HG03280 (cell line): ENCODE results near the gene PCYT2.

Experiments
- ATAC-seq: cut with Tn5 transposase; IDR thresholded peaks from one replicate; pipeline ENCODE4 v1.9.1; 2021; ENCODE audit warnings: mild to moderate bottlenecking, moderate library complexity; ENCODE audit not compliant: unreplicated experiment

PCYT2 gene

GRCh38 chr17:81902023-81902652, 9.1 kb downstream of the PCYT2 start, which contains the start of gene NPB:
TSS of gene NPB (plus strand) at chr17:81902238. CDS start at chr17:81902278, 40 bp downstream.
- ATAC-seq = no peak

- ATAC-seq = no peak
These were observed 9.8 kb downstream of the PCYT2 start for GRCh38 chr17:81901167-81902022.

- no peak for ATAC-seq
These were observed 10.9 kb downstream of the PCYT2 start for GRCh38 chr17:81900181-81900820.

- ATAC-seq = no peak
These were observed 11.6 kb downstream of the PCYT2 start for GRCh38 chr17:81899514-81900166.

GRCh38 chr17:81898885-81899284, 12.3 kb downstream of the PCYT2 start:
- ATAC-seq = no peak

- ATAC-seq = no peak
These were observed 13.0 kb downstream of the PCYT2 start for GRCh38 chr17:81898029-81898866.

GRCh38 chr17:81895400-81895799, 15.8 kb downstream of the PCYT2 start:
- ATAC-seq = no peak

GRCh38 chr17:81891303-81891552, 20.0 kb downstream of the PCYT2 start:
- no peak for ATAC-seq

GRCh38 chr17:81890447-81891302, 20.5 kb downstream of the PCYT2 start:
- peak; percentile 5 for ATAC-seq

GRCh38 chr17:81889602-81890001, 21.6 kb downstream of the PCYT2 start:
- ATAC-seq = no peak

GRCh38 chr17:81888988-81889595, 22.1 kb downstream of the PCYT2 start:
- no peak for ATAC-seq

GRCh38 chr17:81888105-81888987, 22.9 kb downstream of the PCYT2 start:
- no peak for ATAC-seq

- ATAC-seq = no peak
These were observed 25.2 kb downstream of the PCYT2 start for GRCh38 chr17:81885869-81886548.

- no peak for ATAC-seq
These were observed 25.7 kb downstream of the PCYT2 start for GRCh38 chr17:81885454-81885853.

- no peak for ATAC-seq
These were observed 26.2 kb downstream of the PCYT2 start for GRCh38 chr17:81884968-81885367.

- ATAC-seq = no peak
These were observed 26.7 kb downstream of the PCYT2 start for GRCh38 chr17:81884520-81884919.

GRCh38 chr17:81879121-81879520, 32.1 kb downstream of the PCYT2 start:
- ATAC-seq = no peak

GRCh38 chr17:81878294-81878693, 32.9 kb downstream of the PCYT2 start:
- no peak for ATAC-seq
